ENCODE data around the gene TMIGD2.
"Not testable (repeated sequence)": the region's sequence is repeated elsewhere in the genome, so short reads cannot be mapped to it uniquely, and the experiment has no call there.

Gene TMIGD2

DNA sequence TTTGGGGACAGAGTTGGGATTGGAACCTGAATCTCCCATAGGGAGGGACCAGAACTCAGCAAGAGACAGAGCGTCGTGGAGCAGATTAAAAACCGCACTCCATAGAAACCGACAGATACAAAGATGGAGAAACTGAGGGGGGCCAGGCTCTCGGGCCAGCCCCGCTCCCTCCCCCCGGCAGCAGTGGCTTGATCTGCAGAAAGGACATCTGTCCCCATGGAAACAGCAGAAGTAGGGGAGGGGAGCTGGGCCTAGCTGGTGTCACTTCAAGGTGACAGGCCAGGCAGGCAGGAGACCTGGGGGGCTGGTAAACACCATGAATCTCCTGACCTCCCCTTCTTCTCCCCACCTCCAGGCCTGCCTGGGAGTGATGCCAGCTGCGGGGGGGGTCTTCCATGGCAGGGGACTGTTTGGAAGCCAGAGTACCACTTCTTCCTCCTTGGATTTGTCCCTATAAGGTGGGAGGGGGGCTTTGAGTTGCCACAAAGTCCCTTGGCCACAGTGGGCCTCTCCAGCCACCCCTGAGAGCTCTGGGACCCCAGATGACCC lies 10.9 kb downstream of the TMIGD2 start:
- no peaks in the 10 kb centered on the region for H3K4me1 ChIP-seq (ENCODE audit: control insufficient read depth in 1 of 2, insufficient read depth in 1 of 2, low read depth in 1 of 2, low read length in 1 of 2)
- H3K9me3 ChIP-seq, result no peaks in the 10 kb centered on the region
- H3K27me3 ChIP-seq, result no peaks in the 10 kb centered on the region
- no peaks in the 10 kb centered on the region for H3K36me3 ChIP-seq
- no peak overlapping the region for H3K4me3 ChIP-seq (ENCODE audit: low read depth in 1 of 2, low read length in 1 of 2)
- H3K27ac ChIP-seq, result no peak overlapping the region
- TF ChIP-seq, protein P1, sequence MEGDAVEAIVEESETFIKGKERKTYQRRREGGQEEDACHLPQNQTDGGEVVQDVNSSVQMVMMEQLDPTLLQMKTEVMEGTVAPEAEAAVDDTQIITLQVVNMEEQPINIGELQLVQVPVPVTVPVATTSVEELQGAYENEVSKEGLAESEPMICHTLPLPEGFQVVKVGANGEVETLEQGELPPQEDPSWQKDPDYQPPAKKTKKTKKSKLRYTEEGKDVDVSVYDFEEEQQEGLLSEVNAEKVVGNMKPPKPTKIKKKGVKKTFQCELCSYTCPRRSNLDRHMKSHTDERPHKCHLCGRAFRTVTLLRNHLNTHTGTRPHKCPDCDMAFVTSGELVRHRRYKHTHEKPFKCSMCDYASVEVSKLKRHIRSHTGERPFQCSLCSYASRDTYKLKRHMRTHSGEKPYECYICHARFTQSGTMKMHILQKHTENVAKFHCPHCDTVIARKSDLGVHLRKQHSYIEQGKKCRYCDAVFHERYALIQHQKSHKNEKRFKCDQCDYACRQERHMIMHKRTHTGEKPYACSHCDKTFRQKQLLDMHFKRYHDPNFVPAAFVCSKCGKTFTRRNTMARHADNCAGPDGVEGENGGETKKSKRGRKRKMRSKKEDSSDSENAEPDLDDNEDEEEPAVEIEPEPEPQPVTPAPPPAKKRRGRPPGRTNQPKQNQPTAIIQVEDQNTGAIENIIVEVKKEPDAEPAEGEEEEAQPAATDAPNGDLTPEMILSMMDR (IDR thresholded peaks at IDR 0.05), result no peak

DNA sequence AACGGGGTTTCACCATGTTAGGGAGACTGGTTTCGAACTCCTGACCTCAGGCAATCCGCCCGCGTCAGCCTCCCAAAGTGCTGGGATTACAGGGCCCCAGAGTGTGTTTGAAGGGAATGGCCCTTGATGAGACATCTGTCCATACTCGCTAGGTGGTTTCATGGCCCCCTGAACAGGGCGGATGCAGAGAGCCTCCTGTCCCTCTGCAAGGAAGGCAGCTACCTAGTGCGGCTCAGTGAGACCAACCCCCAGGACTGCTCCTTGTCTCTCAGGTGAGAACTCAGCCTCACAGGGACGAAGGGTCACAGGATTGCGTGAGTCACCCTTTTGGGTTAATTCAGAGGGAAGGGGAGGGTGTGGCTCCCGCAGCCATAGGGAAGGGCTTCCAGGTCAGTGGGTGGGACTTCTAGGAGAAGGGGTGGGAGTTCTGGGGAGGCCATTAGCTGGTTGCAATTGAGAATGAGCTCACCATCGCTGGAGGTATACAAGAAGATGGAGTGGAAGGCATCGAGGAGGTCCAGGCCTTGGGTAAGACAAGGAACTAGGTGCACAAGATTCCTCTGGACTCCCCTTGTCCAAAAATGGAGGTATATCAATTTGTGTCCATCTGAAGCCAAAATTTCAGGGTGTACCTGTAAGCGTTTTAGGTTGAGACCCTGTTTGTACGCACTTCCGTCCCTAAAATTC lies 14.0 kb downstream of the TMIGD2 start:
- Histone ChIP-seq H3K27me3 (peaks cover 16% of the 10 kb centered on the region), H3K36me3 (no peaks in the 10 kb centered on the region), H3K4me1 (ENCODE audit: control insufficient read depth in 1 of 2, insufficient read depth in 1 of 2, low read depth in 1 of 2, low read length in 1 of 2) (no peaks in the 10 kb centered on the region), H3K27ac (no peak overlapping the region), H3K4me3 (ENCODE audit: low read depth in 1 of 2, low read length in 1 of 2) (no peak overlapping the region), H3K9me3 (no peaks in the 10 kb centered on the region)
- TF ChIP-seq, protein P1 (IDR thresholded peaks at IDR 0.05), result no peak

DNA sequence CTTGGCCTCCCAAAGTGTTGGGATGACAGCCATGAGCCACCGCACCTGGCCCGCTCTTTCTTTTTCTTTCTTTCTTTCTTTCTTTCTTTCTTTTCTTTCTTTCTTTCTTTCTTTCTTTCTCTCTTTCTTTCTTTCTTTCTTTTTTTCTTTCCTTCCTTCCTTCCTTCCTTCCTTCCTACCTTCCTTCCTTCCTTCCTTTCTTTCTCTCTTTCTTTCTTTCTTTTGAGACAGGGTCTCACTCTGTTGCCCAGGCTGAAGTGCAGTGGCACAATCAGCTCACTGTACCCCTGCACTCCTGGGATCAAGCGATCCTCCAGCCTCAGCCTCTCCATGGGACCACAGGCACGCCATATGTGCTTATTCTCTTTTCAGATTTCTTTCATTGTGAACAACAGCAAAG lies 16.0 kb downstream of the TMIGD2 start:
- H3K9me3 ChIP-seq; H3K4me3 ChIP-seq (ENCODE audit: low read depth in 1 of 2, low read length in 1 of 2); H3K27ac ChIP-seq; H3K36me3 ChIP-seq; H3K4me1 ChIP-seq (ENCODE audit: control insufficient read depth in 1 of 2, insufficient read depth in 1 of 2, low read depth in 1 of 2, low read length in 1 of 2): not testable (repeated sequence)
- H3K27me3 ChIP-seq, result peaks cover 35% of the 10 kb centered on the region

DNA sequence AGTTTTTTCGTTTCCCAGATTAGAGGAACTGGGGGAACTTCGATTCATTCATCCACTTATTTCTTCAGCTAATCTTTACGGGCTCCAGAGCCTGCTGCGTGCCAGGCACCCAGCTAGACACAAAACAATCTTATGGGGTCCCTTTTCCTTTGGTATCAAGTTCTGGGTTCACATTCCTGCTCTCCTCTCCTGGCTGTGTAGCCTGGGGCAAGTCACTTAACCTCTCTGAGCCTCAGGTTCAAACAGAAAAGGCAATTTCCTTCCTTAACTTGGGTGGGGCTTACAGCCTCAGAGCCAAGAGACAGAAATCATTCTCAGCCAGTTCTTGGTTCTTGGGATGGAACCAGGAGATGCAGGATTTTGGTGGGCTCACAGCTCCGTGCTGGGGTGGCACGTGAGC lies 17.2 kb downstream of the TMIGD2 start:
- Histone ChIP-seq H3K9me3 (no peaks in the 10 kb centered on the region), H3K27ac (no peak overlapping the region), H3K4me1 (ENCODE audit: control insufficient read depth in 1 of 2, insufficient read depth in 1 of 2, low read depth in 1 of 2, low read length in 1 of 2) (no peaks in the 10 kb centered on the region), H3K4me3 (ENCODE audit: low read depth in 1 of 2, low read length in 1 of 2) (no peak overlapping the region), H3K36me3 (no peaks in the 10 kb centered on the region), H3K27me3 (peaks cover 46% of the 10 kb centered on the region)
- TF ChIP-seq, protein P1 (IDR thresholded peaks at IDR 0.05), result no peak

DNA sequence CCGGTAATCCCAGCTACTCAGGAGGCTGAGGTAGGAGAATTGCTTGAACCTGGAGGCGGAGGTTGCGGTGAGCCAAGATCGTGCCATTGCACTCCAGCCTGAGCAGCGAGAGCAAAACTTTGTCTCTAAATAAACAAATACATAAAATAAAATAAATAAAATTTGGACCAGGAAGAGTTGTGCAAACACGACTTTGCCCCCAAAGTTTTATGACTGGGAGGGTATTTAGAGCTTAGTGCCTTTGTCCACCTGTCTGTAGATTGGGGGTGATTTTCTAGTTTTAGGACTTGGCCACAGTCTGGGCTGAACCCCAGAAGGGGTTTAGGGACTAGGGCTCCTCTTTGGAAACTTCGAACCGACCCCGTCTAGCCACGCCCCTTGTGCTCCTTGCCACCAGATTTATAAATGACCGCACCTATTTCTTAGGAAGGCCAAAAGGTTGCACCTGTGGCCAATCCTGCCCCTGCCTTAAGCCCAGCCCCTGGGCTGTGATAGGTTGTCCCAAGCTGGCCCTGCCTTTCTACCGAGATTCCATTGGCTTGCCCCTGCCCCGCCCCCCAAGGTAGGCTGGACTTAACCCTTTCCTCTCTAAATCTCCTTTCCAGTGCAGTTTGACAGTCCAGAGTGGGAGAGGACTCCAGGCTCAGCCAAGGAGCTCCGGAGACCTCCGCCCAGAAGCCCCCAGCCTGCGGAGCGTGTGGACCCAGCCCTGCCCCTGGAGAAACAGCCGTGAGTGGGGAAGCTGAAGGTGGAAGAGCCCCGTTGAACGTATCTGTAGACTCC lies 17.8 kb downstream of the TMIGD2 start:
- Histone ChIP-seq H3K9me3 (no peaks in the 10 kb centered on the region), H3K36me3 (no peaks in the 10 kb centered on the region), H3K27me3 (peaks cover 52% of the 10 kb centered on the region), H3K4me3 (ENCODE audit: low read depth in 1 of 2, low read length in 1 of 2) (no peak overlapping the region), H3K27ac (no peak overlapping the region), H3K4me1 (ENCODE audit: control insufficient read depth in 1 of 2, insufficient read depth in 1 of 2, low read depth in 1 of 2, low read length in 1 of 2) (no peaks in the 10 kb centered on the region)
- TF ChIP-seq, protein P1 (IDR thresholded peaks at IDR 0.05), result no peak
